SK-N-SH (cell line): ENCODE measurements around the gene ARHGEF7.

Experiments used
- CHD2 ChIP-seq: fragments of 150-350 bp; IDR thresholded peaks from 2 replicates; pipeline ENCODE4 v1.6.1; 2018; ENCODE audit warnings: low read length; ENCODE audit not compliant: partially characterized antibody
- CTCF ChIP-seq: fragments of 200-600 bp; sonication (generic); IDR thresholded peaks from 2 replicates; pipeline ENCODE4 v1.6.1; 2017; ENCODE audit warnings: antibody characterized with exemption, mild to moderate bottlenecking, moderate library complexity
- EP300 ChIP-seq, 2 experiments: IDR thresholded peaks; 2 replicates each; pipeline versions ENCODE4 v1.4.0 to v1.6.1; 2012; ENCODE audit warnings: borderline replicate concordance in 1 of 2, low read depth in 1 of 2, low read length in 1 of 2
- REST ChIP-seq: IDR thresholded peaks from 2 replicates; pipeline ENCODE4 v1.6.1; 2012; ENCODE audit warnings: mild to moderate bottlenecking, low read depth, low read length, moderate library complexity

GRCh38 chr13:111256458-111256857 is 141.3 kb downstream of the ARHGEF7 start:
- TF ChIP-seq CTCF (no peak), EP300 (IDR thresholded peaks at IDR 0.05; ENCODE audit: borderline replicate concordance in 1 of 2, low read depth in 1 of 2, low read length in 1 of 2) (no peak), REST (no peak), CHD2 (no peak)
